GM19238 (cell line): ENCODE data around the gene RFNG.
A peak's percentile ranks its signal among the peaks of the same experiment; 100 is the strongest.

Source experiments
- DNase-seq: peaks from one replicate; pipeline ENCODE4 v3.0.0; 2011; ENCODE audit warnings: low spot score; ENCODE audit not compliant: insufficient read length

The RFNG gene

DNA sequence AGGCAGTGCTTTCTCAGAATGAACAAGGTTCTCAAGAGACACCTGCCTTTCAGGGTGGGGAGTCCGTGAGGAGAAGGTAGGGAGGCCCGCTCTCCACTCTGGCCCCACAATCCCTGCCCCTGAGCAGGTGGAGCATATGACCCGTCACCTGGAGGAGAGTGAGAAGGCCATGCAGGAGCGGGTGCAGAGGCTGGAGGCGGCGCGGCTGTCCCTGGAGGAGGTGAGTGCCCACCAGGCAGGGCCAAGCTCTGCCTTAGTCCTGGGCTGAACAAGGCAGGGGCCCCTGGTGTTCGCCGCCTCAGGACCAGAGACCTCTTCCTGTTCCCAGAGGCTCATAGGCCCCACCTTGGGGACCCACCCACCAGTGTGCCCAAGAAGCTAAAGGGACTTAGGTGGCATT, 22.6 kb downstream of the RFNG start:
- DNase-seq = no peak

DNA sequence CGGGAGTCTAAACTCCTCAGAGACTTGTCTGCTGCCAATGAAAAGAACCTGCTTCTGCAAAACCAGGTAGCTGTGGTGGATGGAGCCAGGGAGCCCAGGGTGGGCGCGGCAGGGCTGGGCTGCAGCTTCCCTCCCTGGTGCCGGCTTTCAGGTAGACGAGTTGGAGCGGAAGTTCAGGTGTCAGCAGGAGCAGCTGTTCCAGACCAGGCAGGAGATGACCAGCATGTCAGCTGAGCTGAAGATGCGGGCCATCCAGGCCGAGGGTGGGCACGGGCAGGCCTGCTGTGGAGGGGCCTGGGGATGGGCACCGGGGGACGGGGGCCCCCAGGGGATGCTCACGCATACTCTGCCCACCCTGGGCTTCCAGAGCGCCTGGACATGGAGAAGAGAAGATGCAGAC, 23.4 kb downstream of the RFNG start:
- DNase-seq = no peak

DNA sequence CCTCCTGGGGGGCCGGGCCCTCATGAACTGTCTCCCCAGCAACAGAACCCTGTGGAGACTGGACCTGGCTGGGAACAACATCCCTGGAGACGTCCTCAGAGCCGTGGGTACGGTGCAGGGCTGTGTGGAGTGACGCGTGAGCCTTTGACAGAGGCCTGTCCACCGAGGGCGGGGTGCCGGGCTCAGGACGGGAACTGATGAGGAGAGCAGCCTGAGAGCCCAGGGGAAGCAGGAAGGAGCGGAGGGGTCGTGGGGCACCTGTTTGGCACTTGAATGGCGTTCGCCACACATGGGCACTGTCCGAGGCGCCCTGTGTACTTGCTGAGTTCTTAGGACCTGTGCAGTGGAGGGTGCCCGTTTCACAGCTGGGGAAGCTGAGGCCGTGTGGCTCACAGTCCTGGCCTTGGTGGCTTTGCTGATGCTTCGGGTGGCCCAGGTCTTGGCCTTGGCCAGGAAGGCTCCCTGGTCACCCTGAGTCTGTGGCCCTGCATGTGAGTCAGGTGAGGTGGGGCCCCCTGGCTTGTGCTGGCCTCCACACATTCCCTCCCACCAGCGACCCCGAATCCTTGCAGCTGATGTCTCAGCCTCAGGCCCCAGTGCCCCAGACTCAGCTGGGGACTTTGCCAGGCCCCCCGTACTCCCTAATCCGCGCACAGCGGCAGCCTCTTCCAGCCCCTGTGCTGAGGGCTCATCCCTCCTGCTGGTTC, 26.1 kb downstream of the RFNG start:
- DNase-seq = no peak

DNA sequence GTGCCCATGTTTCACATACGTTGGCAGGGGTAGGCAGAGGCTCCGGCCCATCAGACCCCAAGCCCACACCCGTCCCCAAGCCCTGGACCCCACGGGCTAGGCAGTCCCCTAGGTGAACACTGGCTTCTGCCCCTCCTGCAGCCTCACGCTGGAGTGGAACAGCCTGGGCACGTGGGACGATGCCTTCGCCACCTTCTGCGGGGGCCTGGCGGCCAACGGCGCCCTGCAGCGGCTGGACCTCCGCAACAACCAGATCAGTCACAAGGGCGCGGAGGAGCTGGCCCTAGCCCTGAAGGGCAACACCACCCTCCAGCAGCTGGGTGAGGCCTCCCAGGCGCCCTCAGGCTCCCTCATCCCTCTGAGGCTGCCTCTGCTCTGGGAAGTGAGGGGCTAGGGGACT, 26.8 kb downstream of the RFNG start:
- DNase-seq = no peak

DNA sequence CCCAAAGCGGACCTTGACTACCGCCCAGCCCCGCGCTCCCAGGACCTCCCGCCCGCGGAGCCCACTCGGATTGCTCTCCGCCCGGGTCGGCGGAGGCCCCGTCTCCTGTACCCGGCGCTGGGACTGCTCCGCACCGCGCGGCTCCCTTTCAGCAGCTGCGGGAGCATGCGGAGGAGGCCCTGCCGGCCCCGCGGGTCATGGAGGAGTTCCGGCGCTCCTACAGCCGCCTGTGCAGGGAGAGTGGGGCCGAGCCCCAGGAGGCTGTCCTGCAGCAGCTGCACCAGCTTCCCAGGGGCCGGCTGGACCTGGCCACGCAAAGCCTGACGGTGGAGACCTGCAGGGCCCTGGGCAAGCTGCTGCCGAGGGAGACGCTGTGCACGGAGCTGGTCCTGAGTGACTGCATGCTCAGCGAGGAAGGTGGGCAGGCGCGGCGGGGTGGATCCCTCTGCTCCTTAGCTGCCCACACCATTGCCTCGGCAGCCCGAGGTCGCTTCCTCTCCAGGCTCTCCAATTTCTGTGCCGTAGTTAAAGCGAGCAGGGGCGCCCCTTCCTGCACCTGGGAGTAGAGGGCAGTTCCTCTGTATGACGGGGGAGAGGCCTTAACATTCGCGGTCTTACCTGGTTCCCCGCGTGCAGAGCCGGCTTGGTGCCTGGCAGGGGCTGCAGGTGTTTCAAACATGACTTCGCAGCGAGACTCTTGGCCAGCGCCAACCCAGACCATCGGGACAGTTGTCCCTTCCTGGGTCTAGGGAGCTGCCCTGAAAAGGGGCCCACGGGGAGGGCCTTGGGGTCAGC, 28.0 kb downstream of the RFNG start:
- DNase-seq = peak; percentile 44

DNA sequence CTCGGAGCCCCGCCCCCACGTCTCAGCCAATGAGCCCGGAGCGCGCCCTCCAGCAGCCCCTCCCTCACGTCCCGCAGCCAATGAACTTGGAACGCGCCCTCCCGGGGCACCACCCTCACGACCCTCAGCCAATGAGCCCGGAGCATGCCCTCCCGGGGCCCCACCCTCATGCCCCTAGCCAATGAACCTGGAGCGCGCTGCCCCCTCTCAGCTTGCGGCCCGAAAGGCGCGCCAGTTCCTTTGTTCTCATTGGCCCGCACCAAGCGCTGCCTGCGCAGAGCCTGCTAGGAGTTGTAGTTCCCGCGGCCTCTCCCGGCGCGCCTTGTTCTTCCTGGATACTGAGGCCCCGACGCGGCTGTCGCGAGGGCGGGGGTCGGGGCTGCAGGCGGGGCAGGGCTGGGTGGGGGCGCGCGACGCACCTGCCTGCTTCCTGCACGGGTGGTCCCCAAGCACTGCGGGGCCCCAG, 28.6 kb downstream of the RFNG start, which contains the start of gene LRRC45:
Gene LRRC45 (plus strand): TSS at position 325 of the 466 bp plus-strand sequence. CDS start 339 bp downstream, outside the sequence.
- DNase-seq = peak; percentile 100

DNA sequence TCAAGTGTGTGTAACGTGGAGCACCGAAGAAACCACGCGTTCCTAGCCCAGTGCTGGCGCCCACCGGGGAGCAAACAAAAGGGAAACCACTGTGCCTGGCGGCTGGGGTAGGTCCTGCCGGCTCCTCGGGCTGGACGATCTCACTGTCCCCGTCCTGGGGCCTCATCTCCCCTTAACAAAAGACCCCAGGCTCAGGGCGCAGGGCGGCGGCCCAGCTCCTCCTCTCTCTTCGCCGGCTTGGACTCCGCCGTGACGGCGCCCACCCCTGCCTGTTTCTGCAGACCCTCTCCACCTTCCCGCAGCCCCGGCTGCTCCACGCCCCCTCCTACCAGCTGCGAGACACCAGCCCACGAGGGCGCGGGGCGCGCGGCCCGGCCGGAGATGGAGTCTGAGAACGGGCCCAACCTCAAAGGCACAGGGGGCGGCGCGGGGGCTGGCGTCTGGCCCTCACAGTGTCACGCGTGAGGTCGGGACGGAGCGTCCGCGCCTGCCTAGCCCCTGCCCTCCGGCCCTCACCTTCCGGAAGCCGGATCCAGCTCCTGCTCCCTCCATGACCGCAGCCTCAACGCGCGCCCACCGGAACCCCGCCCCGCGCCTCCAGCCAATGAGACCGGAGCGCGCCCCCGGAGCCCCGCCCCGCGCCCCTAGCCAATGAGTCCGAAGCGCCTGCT, 29.2 kb downstream of the RFNG start, which contains the start of gene CENPX:
Gene CENPX (minus strand): TSS at position 569 of the 671 bp plus-strand sequence. CDS start 17 bp downstream, at position 552.
- DNase-seq = no peak

DNA sequence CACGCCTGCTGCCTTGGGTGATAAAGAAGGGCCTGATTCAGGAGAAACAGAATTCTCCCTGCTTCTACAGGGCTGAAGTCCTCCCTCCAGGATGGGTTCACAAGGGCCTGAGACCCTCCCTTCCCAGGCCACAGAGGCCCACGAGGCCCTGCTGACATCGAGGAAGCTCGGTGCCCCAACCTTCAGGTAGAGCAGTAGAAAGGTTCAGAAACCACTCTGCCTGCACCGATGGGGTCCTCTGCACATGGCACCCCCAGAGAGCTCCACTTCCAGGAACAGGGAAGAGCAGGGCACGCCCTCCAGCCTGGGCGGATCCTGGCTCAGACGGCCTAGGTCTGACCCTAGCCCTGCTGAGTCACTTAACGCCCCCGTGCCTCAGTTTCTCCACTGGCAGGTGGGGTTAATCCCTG, 29.7 kb downstream of the RFNG start:
- DNase-seq = no peak

DNA sequence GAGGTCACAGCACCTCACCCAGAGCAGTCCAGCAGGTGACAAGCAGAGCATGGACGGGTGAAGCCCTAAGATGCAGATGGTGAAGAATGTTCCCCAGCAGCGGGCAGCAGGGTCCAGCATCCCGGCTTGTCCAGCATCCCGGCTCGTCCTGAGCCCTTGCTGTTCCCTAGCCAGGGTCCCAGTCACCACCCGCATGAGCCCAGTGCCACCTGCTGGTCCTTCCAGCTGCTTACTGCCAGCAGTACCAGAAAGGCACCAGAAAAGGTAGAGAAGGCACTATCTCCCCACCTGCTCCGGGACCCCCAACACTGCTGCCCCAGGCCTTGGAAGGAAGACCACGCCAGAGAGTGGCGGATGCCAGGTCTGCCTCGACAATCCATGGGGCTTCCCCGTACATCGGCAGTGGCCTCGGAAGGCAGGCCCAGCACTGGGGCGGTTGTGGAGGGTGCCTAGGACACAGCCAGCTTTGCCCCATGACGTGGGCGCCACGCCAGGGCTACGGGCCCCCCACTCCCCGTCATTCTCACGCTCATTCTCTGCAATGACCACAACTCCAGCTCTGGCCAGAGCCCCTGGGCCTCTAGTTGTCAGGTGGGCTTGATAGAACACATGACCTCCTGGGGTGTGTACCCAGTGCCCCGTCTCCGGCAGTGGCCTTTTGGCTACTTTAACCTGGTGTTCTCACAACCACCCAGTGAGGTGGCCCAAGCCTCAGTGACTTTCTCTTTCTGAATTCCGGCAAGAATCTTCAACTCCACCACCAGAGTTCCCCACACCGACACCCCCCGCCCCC, 30.3 kb downstream of the RFNG start:
- peak; percentile 48 for DNase-seq

DNA sequence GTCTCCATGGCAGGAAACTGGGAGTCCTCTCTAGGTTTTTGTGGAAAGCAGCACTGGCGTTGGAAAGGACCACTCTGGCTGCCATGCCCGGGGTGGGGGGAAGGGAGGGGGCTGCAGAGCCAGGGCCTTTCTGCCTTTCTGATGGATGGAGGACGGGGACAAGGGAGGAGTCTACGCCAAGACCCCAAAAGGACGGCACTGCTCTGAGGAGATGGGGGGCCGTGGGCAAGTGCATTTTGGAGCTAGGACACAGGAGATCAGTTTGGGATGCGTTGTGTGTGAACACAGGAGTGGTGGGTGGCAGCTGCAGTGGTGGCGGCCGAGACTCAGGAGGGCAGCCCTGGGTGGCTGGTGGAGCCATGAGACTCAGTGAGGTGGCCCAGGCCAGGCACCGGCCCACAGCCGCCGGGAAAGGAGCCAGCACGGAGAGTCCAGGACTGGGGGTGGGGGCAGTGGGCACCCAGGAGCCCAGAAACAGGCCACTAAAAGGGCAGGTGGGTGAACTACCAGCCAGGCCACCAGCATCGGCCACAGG, 31.0 kb downstream of the RFNG start:
- DNase-seq = no peak

DNA sequence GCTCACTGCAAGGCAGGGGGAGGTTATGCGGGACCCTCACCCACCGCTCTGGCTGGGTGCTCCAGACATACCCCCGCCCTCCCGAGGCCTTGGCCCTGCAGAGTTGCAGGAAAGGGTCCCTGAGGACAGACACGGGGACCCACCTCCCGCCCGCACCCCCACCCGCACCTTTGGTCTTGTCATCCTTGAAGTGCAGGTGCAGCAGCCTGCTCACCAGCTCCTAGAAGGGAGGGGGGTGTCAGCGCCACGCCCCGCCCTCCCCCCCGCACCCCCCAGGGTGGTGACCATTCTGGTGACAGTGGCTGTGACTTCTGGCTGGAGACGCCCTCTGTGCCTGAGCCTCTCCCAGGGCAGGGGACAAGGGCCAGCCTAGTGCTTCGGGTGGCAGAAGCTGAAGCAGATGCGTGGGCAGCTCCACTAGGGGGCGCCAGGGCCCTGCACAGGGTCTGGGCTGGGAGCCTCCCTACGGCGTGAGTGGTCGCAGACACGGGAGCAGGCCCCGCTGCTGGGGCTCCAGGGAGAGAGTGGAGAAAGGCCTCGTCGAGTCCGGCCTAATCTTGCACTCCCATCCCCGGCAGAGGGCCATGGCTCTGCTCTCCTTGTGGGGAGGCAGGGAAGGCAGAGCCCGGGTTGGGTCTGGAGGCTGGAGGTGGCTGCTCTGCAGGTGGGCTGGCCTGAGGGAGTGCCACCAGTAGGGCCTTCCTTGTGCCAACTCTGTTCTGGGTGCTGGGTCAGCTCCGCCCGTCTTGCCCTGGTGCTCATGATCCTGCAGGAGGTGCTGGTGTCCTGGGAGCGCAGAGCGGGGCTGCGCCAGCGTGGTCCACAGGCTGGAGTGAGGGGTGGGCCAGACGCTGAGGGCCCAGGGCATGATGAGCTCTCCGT, 31.7 kb downstream of the RFNG start:
- peak; percentile 70 for DNase-seq

DNA sequence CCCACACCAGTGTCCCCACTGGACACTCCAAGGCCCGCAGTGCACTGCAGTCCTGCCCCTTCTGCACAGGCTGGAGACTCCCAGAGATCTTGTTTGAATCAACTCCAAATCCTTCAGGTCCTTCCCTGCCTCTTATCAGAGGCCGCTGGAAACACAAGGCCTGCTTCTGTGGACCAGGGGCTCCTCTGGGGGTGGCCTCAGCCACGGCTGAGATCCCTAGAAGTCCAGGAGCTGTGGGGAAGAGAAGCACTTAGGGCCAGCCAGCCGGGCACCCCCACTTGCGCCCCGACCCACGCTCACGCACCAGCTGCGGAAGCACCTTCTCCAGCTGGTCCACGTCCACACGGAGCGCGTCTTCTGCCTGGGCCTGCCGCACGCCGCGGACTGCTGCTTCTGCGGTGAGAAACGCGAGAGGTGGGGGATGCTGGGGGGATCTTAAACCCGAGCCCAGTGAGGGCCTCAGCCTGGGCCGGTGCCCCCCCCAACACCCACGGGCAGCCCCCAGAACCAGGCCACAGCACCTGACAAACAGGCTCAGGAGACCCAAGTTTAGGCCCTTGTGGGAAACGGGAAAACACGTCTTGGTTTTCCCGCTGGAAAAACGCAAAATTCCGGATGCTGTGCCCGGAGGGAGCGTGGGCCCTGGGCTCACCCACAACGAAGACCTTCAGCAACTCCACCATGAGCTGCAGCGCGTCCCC, 32.5 kb downstream of the RFNG start:
- no peak for DNase-seq

DNA sequence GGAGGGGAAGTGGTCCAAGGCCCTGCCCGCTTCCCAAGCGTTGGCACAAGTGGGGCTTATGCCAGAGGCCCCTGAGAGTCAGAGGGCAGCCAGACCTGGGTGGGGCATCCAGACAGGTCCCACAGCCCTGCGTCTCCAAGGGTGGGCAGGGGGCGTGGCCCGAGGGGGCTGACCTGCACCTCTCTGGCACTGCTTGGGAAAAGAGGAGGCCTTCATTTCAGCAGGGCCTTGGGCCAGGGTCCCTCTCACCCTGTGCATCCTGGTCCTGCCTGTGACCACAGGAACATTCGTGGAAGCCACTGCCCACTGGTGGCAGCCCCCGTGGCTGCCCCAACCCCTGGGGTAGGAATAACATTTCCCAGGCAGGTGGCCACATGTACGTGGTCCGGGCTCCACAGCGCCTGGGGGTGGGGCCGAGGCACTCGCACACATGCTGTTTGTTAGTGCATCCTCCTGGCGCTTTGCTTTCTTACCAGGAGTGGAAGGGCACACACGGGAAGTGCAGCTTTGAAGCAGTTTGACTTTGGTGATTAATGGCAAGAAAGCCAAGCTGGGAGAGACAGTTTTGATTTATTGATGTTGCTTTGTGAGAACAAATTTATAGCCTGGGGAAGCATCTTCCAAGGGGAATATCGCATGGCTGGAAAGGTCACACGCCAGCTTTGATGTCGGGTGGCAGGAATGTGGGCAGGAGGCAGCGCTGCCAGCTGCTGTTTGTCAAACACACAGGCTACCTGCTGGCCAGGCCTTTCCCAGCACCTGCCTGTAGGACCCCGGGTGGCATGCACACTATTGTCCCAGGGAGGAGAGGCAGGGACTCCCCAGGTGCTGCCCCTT, 33.2 kb downstream of the RFNG start:
- no peak for DNase-seq

DNA sequence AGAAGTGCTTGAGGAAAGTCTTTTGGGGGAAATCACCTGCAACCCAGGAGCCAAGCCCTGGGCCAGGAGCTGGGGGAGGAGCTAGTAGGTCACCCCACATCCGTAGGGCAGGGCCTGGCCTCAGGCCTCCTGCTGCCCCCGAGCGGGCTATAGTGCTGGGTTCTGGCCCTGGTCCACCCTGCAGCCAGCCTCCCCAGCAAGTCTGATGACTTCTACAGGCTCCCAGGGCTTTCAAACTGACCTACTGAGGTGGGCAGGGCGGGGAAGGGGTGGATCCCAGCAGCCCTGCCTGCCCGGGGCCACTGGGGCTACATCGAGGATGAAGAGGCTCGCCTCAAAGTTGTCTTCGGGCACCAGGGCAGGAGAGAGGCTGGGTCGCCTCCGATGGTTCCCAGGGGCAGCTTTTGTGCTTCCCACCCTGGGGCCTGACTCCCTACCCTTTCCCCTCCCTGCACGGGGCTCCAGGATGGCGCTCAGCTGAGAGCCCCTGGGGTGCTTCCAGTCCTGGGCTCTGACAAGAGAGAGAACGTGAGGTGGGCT, 33.9 kb downstream of the RFNG start:
- no peak for DNase-seq

DNA sequence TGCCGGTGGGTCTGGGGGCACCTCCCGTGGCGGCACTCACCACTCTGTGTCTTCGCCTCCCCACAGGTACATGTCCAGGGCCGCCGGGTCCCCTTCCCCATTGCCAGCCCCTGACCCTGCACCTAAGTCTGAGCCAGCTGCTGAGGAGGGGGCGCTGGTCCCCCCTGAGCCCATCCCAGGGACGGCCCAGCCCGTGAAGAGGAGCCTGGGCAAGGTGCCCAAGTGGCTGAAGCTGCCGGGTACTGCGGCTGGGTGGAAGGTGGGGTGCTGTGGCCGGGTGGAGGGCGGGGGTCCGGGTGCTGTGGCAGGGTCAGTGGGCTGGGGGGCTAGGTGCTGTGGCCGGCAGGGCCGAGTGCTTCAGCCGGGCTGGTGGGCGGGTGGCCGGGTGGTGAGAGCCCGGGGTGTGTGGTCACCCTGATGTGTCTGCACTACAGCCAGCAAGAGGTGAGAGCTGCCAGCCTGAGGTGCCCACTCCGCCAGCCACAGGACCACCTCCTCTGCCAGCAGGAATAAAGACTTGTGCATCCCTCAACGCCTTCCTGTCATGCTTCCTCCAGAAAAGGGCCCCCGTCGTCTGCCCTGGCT, 34.6 kb downstream of the RFNG start:
- no peak for DNase-seq

DNA sequence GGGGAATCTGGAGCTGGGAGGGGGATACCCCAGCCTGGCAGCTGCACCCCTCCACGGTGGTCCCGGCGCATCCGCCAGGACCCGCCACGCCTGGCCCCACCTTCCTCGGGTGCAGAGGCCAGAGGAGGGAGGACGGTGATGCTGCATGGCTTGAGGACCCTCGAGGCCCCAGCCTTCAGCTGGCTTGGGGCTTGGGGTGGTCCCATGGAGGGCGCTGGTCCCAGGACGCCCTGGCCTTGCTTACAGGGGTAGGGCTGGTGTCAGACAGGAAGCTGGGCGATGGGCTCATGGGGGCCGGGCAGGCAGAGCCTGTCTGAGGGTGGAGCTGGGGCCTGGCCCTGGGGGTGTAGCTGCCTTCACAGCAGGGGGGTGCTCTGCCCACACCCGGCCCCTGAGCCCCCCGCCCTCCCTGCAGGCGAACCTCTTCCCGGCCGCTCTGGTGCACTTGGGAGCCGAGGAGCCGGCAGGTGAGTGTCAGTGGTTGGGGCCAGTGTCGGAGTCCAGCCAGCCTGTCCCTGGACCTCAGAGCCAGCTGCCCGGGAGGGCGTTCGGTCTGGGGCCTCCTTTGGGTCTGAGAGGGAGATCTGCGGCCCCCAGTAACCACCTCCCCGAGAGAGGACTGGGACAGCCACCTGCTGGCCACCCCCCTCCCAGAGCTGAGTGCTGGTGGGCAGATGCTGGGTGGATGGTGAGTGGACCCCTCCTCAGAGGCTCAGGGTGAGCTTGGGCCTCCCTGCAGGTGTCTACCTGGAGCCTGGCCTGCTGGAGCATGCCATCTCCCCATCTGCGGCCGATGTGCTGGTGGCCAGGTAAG, 35.3 kb downstream of the RFNG start:
- no peak for DNase-seq
